Erythroblast (primary cell): ENCODE data around the gene CBFB.
"Not testable (repeated sequence)": the region's sequence is repeated elsewhere in the genome, so short reads cannot be mapped to it uniquely, and the experiment has no call there.

Experiments
- DNase-seq, 2 experiments: peaks; one replicate each; lab custom pipeline; 2025; lab: John Stamatoyannopoulos, UW
- GATA1 ChIP-seq: IDR thresholded peaks from 2 replicates; pipeline ENCODE4 v1.6.1; 2011; ENCODE audit warnings: low read depth, mild to moderate bottlenecking, control low read depth, low read length, moderate library complexity
- POLR2A ChIP-seq: IDR thresholded peaks from 2 replicates; pipeline ENCODE4 v1.6.1; 2011; ENCODE audit warnings: mild to moderate bottlenecking, low read length

Gene CBFB

GRCh38 chr16:67028696-67029253 is at the start of gene CBFB:
Gene CBFB (plus strand): TSS chr16:67029149. CDS start chr16:67029408, 259 bp downstream.
- no peak for TF ChIP-seq GATA1
- peak; percentile 74 for TF ChIP-seq POLR2A
- DNase-seq = peak; percentile 86 to 91

GRCh38 chr16:66983033-66983432 is 45.9 kb upstream of the CBFB start:
- no peak for TF ChIP-seq POLR2A
- no peak for TF ChIP-seq GATA1
- DNase-seq = no peak

GRCh38 chr16:66984892-66985311 is 44.0 kb upstream of the CBFB start:
- TF ChIP-seq GATA1 (no peak), POLR2A (no peak)
- no peak for DNase-seq

GRCh38 chr16:66986559-66986958 is 42.4 kb upstream of the CBFB start:
- DNase-seq = no peak
- TF ChIP-seq POLR2A (no peak), GATA1 (no peak)

- TF ChIP-seq POLR2A (no peak), GATA1 (no peak)
- DNase-seq = no peak
Observed at GRCh38 chr16:66988197-66988788, 40.7 kb upstream of the CBFB start, which contains the start of gene CES4A. Gene CES4A (plus strand): TSS chr16:66988589. CDS start chr16:66988773, 184 bp downstream.

GRCh38 chr16:66991545-66992077 is 37.3 kb upstream of the CBFB start:
- TF ChIP-seq GATA1 (no peak), POLR2A (no peak)
- DNase-seq = no peak

GRCh38 chr16:66993558-66993957 is 35.4 kb upstream of the CBFB start:
- DNase-seq = not testable (repeated sequence)

- DNase-seq = no peak
- TF ChIP-seq GATA1 (no peak), POLR2A (no peak)
Observed at GRCh38 chr16:66996324-66996982, 32.5 kb upstream of the CBFB start.

GRCh38 chr16:66996983-66997358 is 32.0 kb upstream of the CBFB start:
- no peak for DNase-seq
- no peak for TF ChIP-seq POLR2A
- TF ChIP-seq GATA1 = no peak

- DNase-seq = peak in 1 of 2 experiments; percentile 25
- TF ChIP-seq POLR2A = no peak
- TF ChIP-seq GATA1 = no peak
Observed at GRCh38 chr16:67000384-67001351, 28.3 kb upstream of the CBFB start.

- TF ChIP-seq GATA1 = no peak
- DNase-seq = no peak
Observed at GRCh38 chr16:67001726-67002125, 27.2 kb upstream of the CBFB start.

- no peak for DNase-seq
- TF ChIP-seq POLR2A = no peak
- TF ChIP-seq GATA1 = no peak
Observed at GRCh38 chr16:67006930-67007658, 21.9 kb upstream of the CBFB start.

- DNase-seq = no peak
Observed at GRCh38 chr16:67009158-67009557, 19.8 kb upstream of the CBFB start.

More at GRCh38 chr16:67009158-67009557, 19.8 kb upstream of the CBFB start:
- TF ChIP-seq GATA1 (no peak), POLR2A (no peak)
